K562 (cell line): ENCODE measurements around the gene LCNL1. TPM values are rescaled to one million over a fixed set of nuclear protein-coding genes. Genes with fewer than 3 reads are reported as not detected.
A peak's percentile ranks its signal among the peaks of the same experiment; 100 is the strongest.

Source experiments
- FOSL1 ChIP-seq: fragments of 200-800 bp; sonication (Bioruptor generic); conservative IDR thresholded peaks from 2 replicates; pipeline ENCODE4 v1.6.1; 2016; ENCODE audit warnings: missing genetic modification characterization, missing compliant biosample characterization
- FUS ChIP-seq: fragments of 200-400 bp; formaldehyde crosslinking; optimal IDR thresholded peaks from 2 replicates; pipeline ENCODE3; 2017; ENCODE audit warnings: low read depth, low read length
- IFI16 ChIP-seq: fragments of 250-450 bp; sonication (Bioruptor Pico); IDR thresholded peaks from 2 replicates; pipeline ENCODE4 v2.1.2; 2022; ENCODE audit warnings: mild to moderate bottlenecking, inconsistent platforms
- LCOR ChIP-seq: sonication (generic); formaldehyde crosslinking; IDR thresholded peaks from 2 replicates; pipeline ENCODE4 v1.8.0; 2022; ENCODE audit warnings: mild to moderate bottlenecking, missing genetic modification reagents
- PHF20 ChIP-seq: fragments of 450-650 bp; IDR thresholded peaks from 2 replicates; pipeline ENCODE4 v1.6.1; 2018; ENCODE audit not compliant: partially characterized antibody
- RHOXF2B ChIP-seq: fragments of 250-450 bp; sonication (Bioruptor Pico); conservative IDR thresholded peaks from 2 replicates; pipeline ENCODE4 v1.5.1; 2021
- TCF7L2 ChIP-seq: fragments of 150-350 bp; IDR thresholded peaks from 2 replicates; pipeline ENCODE4 v1.6.1; 2016; ENCODE audit warnings: low read depth, mild to moderate bottlenecking, low read length, moderate library complexity
- TCFL5 ChIP-seq: fragments of 250-450 bp; sonication (Bioruptor Pico); conservative IDR thresholded peaks from 2 replicates; pipeline ENCODE4 v1.6.1; 2021; ENCODE audit warnings: mild to moderate bottlenecking, moderate library complexity, matching md5 sums
- ZNF174 ChIP-seq: fragments of 250-450 bp; sonication (Bioruptor Pico); IDR thresholded peaks from 2 replicates; pipeline ENCODE4 v1.4.0; 2020; ENCODE audit warnings: mild to moderate bottlenecking
- ZNF431 ChIP-seq: sonication (generic); formaldehyde crosslinking; IDR thresholded peaks from 2 replicates; pipeline ENCODE4 v1.8.0; 2022; ENCODE audit warnings: mild to moderate bottlenecking, missing genetic modification reagents
- polyA plus RNA-seq, 8 experiments: library from polyadenylated mRNA; depleted of rRNA in 4 of 8; stranded (reverse) in 5 of 8; unstranded in 3 of 8; fragments of >200 nt; fragmentation: Nextera tagmentation in 2 of 8; fragmentation: Illumina TruSeq in 1 of 8; extraction: Ambion mirVana in 2 of 8; extraction: Trizol in 1 of 8; gene quantifications; 2 replicates each; pipeline versions ENCODE4 v1.2.1 to v1.2.3, GENCODE V29; 2011 to 2014; ENCODE audit warnings: inconsistent platforms in 1 of 8, missing spikeins in 1 of 8
- total RNA-seq, 7 experiments: library from RNA; depleted of rRNA in 6 of 7; stranded (reverse); fragments of >200 nt in 6 of 7; fragmentation: Illumina TruSeq in 2 of 7; extraction: Trizol in 2 of 7; gene quantifications; 2 replicates each; pipeline versions ENCODE4 v1.2.1 to v1.2.3, GENCODE V29; 2011 to 2021; ENCODE audit warnings: low replicate concordance in 1 of 7
- TF ChIP-seq, protein P1 (sequence below): sonication (generic); formaldehyde crosslinking; IDR thresholded peaks from 2 replicates; pipeline ENCODE4 v1.8.1; 2022; ENCODE audit warnings: missing genetic modification reagents
- TF ChIP-seq, protein P2 (sequence below): fragments of 250-450 bp; sonication (Bioruptor Pico); IDR thresholded peaks from 2 replicates; pipeline ENCODE4 v1.4.0; 2020; ENCODE audit warnings: mild to moderate bottlenecking, moderate library complexity
- TF ChIP-seq, protein P3 (sequence below): sonication (generic); formaldehyde crosslinking; IDR thresholded peaks from 2 replicates; pipeline ENCODE4 v1.8.1; 2023; ENCODE audit warnings: mild to moderate bottlenecking, missing genetic modification reagents
- TF ChIP-seq, protein P4 (sequence below): sonication (generic); formaldehyde crosslinking; IDR thresholded peaks from 2 replicates; pipeline ENCODE4 v1.8.1; 2023; ENCODE audit warnings: mild to moderate bottlenecking, missing genetic modification reagents
- TF ChIP-seq, protein P5 (sequence below), 2 experiments: fragments of 450-650 bp; IDR thresholded peaks; 2 replicates each; pipeline ENCODE4 v1.6.1; 2018; ENCODE audit warnings: mild to moderate bottlenecking in 2 of 2, low read depth in 1 of 2; ENCODE audit not compliant: partially characterized antibody in 2 of 2

Gene LCNL1
- total and polyA plus RNA-seq, 9 of the 15 experiments (the other 6 are each of a cell fraction or from before 2014, with no cell fraction given): 0.04 to 0.16 (median 0.04) TPM; not detected in 4

DNA sequence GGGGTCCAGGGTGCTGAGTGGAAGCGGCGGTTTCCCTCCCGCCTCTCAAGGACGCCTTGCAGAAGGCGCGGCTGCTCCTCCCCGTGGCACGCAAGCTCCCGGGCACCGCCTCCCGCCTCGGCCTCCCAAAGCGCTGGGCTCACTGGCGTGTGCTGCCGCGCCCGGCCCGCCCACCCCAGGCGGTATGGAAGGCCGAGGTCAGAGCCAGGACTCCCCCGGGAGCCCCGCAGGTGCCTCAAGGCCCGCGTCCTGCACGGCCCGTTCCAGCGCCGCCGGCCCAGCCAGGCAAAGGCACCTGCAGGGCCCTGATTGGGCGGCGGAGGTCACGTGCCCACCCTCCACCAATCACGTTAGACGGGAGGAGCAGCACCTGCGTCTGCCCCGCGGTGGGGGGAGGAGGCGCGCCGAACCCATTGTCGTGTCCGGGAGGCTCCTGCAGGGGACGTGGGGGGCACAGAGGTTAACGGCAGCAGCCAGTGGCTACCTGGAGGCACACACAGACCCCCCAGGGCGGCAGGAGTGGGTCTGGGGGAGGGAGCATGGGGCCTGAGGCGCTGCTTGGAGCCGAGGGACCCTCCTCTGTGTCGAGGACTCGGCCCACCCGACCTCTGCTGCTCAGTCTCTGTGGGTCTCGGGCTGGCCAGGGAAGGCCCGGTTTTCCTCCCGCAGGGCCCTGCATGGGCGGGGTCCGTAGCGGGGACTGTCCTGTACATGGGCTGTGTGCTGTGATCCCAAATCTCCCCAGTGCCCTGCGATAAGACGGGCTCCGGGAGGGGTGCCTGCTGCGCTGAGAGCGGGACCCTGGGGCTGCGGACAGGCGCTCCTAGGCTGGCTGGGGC lies 32.8 kb upstream of the LCNL1 start (continued):
- TF ChIP-seq PHF20 (peak; percentile 44), LCOR (CRISPR knock-in tag) (no peak), ZNF431 (CRISPR knock-in tag) (no peak), IFI16 (CRISPR knock-in tag) (no peak), TCF7L2 (no peak), FOSL1 (tag) (0 out of 2 replicates have a peak, but pooled peaks have one; percentile 15), TCFL5 (CRISPR knock-in tag) (no peak), FUS (no peak), ZNF174 (no peak), RHOXF2B (CRISPR knock-in tag) (no peak)
- TF ChIP-seq, protein P1, sequence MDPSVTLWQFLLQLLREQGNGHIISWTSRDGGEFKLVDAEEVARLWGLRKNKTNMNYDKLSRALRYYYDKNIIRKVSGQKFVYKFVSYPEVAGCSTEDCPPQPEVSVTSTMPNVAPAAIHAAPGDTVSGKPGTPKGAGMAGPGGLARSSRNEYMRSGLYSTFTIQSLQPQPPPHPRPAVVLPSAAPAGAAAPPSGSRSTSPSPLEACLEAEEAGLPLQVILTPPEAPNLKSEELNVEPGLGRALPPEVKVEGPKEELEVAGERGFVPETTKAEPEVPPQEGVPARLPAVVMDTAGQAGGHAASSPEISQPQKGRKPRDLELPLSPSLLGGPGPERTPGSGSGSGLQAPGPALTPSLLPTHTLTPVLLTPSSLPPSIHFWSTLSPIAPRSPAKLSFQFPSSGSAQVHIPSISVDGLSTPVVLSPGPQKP: no peak
- TF ChIP-seq, protein P2, sequence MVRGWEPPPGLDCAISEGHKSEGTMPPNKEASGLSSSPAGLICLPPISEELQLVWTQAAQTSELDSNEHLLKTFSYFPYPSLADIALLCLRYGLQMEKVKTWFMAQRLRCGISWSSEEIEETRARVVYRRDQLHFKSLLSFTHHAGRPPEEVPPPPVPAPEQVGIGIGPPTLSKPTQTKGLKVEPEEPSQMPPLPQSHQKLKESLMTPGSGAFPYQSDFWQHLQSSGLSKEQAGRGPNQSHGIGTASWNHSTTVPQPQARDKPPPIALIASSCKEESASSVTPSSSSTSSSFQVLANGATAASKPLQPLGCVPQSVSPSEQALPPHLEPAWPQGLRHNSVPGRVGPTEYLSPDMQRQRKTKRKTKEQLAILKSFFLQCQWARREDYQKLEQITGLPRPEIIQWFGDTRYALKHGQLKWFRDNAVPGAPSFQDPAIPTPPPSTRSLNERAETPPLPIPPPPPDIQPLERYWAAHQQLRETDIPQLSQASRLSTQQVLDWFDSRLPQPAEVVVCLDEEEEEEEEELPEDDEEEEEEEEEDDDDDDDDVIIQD (CRISPR knock-in tag): peak; percentile 82; the same call in 1 of the 2 replicates
- TF ChIP-seq, protein P3, sequence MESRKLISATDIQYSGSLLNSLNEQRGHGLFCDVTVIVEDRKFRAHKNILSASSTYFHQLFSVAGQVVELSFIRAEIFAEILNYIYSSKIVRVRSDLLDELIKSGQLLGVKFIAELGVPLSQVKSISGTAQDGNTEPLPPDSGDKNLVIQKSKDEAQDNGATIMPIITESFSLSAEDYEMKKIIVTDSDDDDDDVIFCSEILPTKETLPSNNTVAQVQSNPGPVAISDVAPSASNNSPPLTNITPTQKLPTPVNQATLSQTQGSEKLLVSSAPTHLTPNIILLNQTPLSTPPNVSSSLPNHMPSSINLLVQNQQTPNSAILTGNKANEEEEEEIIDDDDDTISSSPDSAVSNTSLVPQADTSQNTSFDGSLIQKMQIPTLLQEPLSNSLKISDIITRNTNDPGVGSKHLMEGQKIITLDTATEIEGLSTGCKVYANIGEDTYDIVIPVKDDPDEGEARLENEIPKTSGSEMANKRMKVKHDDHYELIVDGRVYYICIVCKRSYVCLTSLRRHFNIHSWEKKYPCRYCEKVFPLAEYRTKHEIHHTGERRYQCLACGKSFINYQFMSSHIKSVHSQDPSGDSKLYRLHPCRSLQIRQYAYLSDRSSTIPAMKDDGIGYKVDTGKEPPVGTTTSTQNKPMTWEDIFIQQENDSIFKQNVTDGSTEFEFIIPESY (CRISPR knock-in tag): no peak; the same call in 1 of the 2 replicates
- TF ChIP-seq, protein P4, sequence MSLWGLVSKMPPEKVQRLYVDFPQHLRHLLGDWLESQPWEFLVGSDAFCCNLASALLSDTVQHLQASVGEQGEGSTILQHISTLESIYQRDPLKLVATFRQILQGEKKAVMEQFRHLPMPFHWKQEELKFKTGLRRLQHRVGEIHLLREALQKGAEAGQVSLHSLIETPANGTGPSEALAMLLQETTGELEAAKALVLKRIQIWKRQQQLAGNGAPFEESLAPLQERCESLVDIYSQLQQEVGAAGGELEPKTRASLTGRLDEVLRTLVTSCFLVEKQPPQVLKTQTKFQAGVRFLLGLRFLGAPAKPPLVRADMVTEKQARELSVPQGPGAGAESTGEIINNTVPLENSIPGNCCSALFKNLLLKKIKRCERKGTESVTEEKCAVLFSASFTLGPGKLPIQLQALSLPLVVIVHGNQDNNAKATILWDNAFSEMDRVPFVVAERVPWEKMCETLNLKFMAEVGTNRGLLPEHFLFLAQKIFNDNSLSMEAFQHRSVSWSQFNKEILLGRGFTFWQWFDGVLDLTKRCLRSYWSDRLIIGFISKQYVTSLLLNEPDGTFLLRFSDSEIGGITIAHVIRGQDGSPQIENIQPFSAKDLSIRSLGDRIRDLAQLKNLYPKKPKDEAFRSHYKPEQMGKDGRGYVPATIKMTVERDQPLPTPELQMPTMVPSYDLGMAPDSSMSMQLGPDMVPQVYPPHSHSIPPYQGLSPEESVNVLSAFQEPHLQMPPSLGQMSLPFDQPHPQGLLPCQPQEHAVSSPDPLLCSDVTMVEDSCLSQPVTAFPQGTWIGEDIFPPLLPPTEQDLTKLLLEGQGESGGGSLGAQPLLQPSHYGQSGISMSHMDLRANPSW: no peak
- TF ChIP-seq, protein P5, sequence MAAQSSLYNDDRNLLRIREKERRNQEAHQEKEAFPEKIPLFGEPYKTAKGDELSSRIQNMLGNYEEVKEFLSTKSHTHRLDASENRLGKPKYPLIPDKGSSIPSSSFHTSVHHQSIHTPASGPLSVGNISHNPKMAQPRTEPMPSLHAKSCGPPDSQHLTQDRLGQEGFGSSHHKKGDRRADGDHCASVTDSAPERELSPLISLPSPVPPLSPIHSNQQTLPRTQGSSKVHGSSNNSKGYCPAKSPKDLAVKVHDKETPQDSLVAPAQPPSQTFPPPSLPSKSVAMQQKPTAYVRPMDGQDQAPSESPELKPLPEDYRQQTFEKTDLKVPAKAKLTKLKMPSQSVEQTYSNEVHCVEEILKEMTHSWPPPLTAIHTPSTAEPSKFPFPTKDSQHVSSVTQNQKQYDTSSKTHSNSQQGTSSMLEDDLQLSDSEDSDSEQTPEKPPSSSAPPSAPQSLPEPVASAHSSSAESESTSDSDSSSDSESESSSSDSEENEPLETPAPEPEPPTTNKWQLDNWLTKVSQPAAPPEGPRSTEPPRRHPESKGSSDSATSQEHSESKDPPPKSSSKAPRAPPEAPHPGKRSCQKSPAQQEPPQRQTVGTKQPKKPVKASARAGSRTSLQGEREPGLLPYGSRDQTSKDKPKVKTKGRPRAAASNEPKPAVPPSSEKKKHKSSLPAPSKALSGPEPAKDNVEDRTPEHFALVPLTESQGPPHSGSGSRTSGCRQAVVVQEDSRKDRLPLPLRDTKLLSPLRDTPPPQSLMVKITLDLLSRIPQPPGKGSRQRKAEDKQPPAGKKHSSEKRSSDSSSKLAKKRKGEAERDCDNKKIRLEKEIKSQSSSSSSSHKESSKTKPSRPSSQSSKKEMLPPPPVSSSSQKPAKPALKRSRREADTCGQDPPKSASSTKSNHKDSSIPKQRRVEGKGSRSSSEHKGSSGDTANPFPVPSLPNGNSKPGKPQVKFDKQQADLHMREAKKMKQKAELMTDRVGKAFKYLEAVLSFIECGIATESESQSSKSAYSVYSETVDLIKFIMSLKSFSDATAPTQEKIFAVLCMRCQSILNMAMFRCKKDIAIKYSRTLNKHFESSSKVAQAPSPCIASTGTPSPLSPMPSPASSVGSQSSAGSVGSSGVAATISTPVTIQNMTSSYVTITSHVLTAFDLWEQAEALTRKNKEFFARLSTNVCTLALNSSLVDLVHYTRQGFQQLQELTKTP (IDR thresholded peaks at IDR 0.05; ENCODE audit: low read depth in 1 of 2, partially characterized antibody in 2 of 2): no peak
